ENCODE measurements around the gene ANKRD9. TPM values are rescaled to one million over a fixed set of nuclear protein-coding genes. Genes with fewer than 3 reads are reported as not detected.

ANKRD9 gene
- total and polyA plus RNA-seq, 2 of the 13 experiments (the other 11 are each of a cell fraction or from before 2014, with no cell fraction given): 10.0 to 15.0 TPM

- WGBS (ENCODE audit: low lambda C conversion rate): 98% methylated on average over 16 of the region's 23 CpGs
- no peak overlapping the region for H3K27ac ChIP-seq (ENCODE audit: extremely low read length, insufficient read depth, low read length)
- peaks cover 7 to 14% of the 10 kb centered on the region in 2 experiments; a peak in 4 of 5 replicates for H3K36me3 ChIP-seq (replicated peaks in 1 of 2; ENCODE audit: control insufficient read depth in 1 of 2, insufficient read depth in 2 of 2, low read length in 2 of 2)
- DNase-seq (ENCODE audit: low spot score): no peak
- CTCF ChIA-PET (ENCODE audit: low intra/inter-chr PET ratio, low total read pairs): no interaction called here
- no peak for FAIRE-seq
- H3K27me3 ChIP-seq (ENCODE audit: control insufficient read depth in 1 of 2, insufficient read depth in 2 of 2, low read length in 2 of 2): no peaks in the 10 kb centered on the region
- no peak overlapping the region for H3K4me2 ChIP-seq (ENCODE audit: low read depth, low read length)
- POLR2A ChIA-PET: no interaction called here
- TF ChIP-seq KLF9 (CRISPR knock-in tag; IDR thresholded peaks at IDR 0.05; ENCODE audit: low read depth) (no peak), ZNF766 (CRISPR knock-in tag; IDR thresholded peaks at IDR 0.05; ENCODE audit: borderline replicate concordance) (no peak), ZNF30 (CRISPR knock-in tag; IDR thresholded peaks at IDR 0.05) (no peak), DNMT3B (CRISPR knock-in tag; conservative IDR thresholded peaks at IDR 0.05) (no peak), CCAR2 (optimal IDR thresholded peaks at IDR 0.05; ENCODE audit: low read depth, low read length) (no peak), ATAD3A (CRISPR knock-in tag; IDR thresholded peaks at IDR 0.05) (no peak), HOXA5 (CRISPR knock-in tag; IDR thresholded peaks at IDR 0.05) (no peak), ISX (CRISPR knock-in tag; conservative IDR thresholded peaks at IDR 0.05) (no peak), RCOR2 (CRISPR knock-in tag; IDR thresholded peaks at IDR 0.05) (no peak), ZSCAN20 (CRISPR knock-in tag; IDR thresholded peaks at IDR 0.05; ENCODE audit: borderline replicate concordance) (no peak), CSRNP2 (CRISPR knock-in tag; conservative IDR thresholded peaks at IDR 0.05; ENCODE audit: low read depth) (no peak), SOX13 (IDR thresholded peaks at IDR 0.05) (no peak), SOX13 (CRISPR knock-in tag; conservative IDR thresholded peaks at IDR 0.05 in 1 of 2, IDR thresholded peaks at IDR 0.05 in 1 of 2) (no peak), PRMT3 (CRISPR knock-in tag; IDR thresholded peaks at IDR 0.05; ENCODE audit: borderline replicate concordance, low read depth) (no peak)
- no peak overlapping the region for H3K4me3 ChIP-seq (replicated peaks in 1 of 3; ENCODE audit: insufficient read depth in 1 of 3, low read depth in 2 of 3, low read length in 3 of 3)
- no peak overlapping the region for H2AFZ ChIP-seq (ENCODE audit: low read length)
- no peaks in the 10 kb centered on the region for H3K79me2 ChIP-seq (ENCODE audit: insufficient read depth, low read length)
- H3K4me1 ChIP-seq (ENCODE audit: insufficient read depth, low read length): peaks cover 13% of the 10 kb centered on the region
- in situ Hi-C loops (cut with HindIII; ENCODE audit: extremely low pct_ligation_motif_present, low pct_unique_long_range_greater_than_20kb): no loop called here
- H3K9ac ChIP-seq (ENCODE audit: insufficient read depth, low read depth, low read length): no peak overlapping the region
- no TSS peak for BruUV-seq (replicated peaks)
- H3K9me3 ChIP-seq (ENCODE audit: low read length): no peaks in the 10 kb centered on the region
- no peaks in the 10 kb centered on the region for H4K20me1 ChIP-seq (ENCODE audit: insufficient read depth, low read length)
- ATAC-seq: no peak
- intact Hi-C loops (cut with micrococcal nuclease; ENCODE audit: unreplicated experiment): no loop called here
Measured at GRCh38 chr14:102499401-102500157, 10.0 kb downstream of the ANKRD9 start.
